A375 (cell line): ENCODE measurements around the gene IFNA17. TPM values are rescaled to one million over a fixed set of nuclear protein-coding genes. Genes with fewer than 3 reads are reported as not detected.

Experiments used
- total RNA-seq: library from RNA; depleted of rRNA; stranded (reverse); fragments of >200 nt; shearing (Covaris generic); gene quantifications from 2 replicates; pipeline ENCODE4 v1.2.3, GENCODE V29; 2014; rRNA removed

The IFNA17 gene
- not detected in 2 replicates for total RNA-seq

DNA sequence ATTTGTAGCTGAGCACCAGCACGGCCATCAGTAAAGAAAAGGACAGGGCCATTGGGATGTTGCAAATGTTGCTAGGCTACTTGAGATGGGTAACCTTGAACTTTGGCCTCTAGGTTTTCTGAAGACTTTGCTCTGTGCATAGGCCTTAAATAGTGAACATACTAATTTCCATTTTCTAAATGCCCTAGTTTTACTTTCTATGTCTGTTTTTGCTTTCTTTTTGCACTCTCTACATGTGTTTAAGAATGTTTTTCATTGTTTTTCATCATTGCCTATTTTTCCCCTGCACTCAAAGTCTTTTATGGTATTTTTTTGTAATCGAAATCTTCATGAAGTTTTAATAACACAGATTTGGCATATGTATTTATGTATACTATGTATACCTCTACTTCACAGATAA, at the start of gene IFNA17:
IFNA17 (minus strand) TSS at position 101 of the 400 bp plus-strand sequence; CDS start at position 52, 49 bp downstream.

DNA sequence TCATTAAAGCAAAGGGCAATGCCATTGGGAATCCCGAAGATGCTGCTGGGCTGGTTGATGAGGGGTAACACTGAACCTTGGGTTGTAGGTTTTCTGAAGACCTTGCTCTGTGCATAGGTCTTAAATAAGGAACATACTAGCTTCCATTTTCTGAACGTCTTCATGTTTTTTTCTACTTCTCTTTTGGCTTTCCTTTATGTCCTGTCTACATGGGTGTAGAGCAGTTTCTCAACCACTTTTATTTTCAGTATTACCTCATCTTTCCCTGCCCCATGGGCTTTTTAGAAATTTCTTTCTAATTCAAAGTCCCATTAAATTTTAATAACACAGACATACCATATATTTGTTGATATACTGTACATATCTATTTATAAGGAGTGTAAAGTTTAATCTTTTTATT, 11.9 kb upstream of the IFNA17 start, which contains the start of gene IFNA14:
IFNA14 (minus strand) TSS at position 95 of the 400 bp plus-strand sequence; CDS start at position 25, 70 bp downstream.

DNA sequence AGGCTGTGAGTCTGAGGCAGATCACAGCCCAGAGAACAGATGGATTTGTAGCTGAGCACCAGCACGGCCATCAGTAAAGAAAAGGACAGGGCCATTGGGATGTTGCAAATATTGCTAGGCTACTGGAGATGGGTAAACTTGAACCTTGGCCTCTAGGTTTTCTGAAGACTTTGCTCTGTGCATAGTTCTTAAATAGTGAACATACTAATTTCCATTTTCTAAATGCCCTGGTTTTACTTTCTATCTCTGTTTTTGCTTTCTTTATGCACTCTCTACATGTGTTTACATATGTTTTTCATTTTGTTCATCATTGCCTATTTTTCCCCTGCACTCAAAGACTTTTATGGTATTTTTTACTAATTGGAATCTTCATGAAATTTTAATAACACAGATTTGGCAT, 10.8 kb downstream of the IFNA17 start, which contains the start of gene IFNA16:
IFNA16 (minus strand) TSS at position 101 of the 400 bp plus-strand sequence; CDS start at position 95, 6 bp downstream.

DNA sequence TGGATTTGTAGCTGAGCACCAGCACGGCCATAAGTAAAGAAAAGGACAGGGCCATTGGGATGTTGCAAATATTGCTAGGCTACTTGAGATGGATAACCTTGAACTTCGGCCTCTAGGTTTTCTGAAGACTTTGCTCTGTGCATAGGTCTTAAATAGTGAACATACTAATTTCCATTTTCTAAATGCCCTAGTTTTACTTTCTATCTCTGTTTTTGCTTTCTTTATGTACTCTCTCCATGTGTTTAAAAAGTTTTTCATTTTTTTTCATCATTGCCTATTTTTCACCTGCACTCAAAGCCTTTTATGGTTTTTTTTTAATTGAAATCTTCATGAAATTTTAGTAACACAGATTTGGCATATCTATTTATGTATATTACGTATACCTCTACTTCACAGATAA, 21.0 kb downstream of the IFNA17 start, which contains the start of gene IFNA10:
IFNA10 (minus strand) TSS at position 101 of the 400 bp plus-strand sequence; CDS start at position 55, 46 bp downstream.

DNA sequence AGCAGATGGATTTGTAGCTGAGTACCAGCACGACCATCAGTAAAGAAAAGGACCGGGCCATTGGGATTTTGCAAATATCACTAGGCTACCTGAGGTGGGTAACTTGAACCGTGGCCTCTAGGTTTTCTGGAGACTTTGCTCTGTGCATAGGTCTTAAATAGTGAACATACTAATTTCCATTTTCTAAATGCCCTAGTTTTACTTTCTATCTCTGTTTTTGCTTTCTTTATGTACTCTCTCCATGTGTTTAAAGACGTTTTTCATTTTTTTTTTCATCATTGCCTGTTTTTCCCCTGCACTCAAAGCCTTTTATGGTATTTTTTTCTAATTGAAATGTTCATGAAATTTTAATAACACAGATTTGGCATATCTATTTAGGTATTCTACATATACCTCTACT, 25.9 kb downstream of the IFNA17 start, which contains the start of gene IFNA7:
IFNA7 (minus strand) TSS at position 101 of the 400 bp plus-strand sequence; CDS start at position 61, 40 bp downstream.

DNA sequence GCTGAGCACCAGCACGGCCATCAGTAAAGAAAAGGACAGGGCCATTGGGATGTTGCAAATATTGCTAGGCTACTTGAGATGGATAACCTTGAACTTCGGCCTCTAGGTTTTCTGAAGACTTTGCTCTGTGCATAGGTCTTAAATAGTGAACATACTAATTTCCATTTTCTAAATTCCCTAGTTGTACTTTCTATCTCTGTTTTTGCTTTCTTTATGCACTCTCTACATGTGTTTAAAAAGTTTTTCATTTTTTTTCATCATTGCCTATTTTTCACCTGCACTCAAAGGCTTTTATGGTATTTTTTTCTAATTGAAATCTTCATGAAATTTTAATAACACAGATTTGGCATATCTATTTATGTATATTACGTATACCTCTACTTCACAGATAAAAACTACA, 40.5 kb downstream of the IFNA17 start, which contains the start of gene IFNA4:
IFNA4 (minus strand) TSS at position 101 of the 400 bp plus-strand sequence; CDS start at position 45, 56 bp downstream.

Other genes starting within 250 kb of the IFNA17 start
- not detected in 2 replicates for gene HACD4, start 196.6 kb downstream of the IFNA17 start, total RNA-seq
- not detected in 2 replicates for gene IFNB1, start 150.3 kb downstream of the IFNA17 start, total RNA-seq
- gene IFNW1, start 86.4 kb downstream of the IFNA17 start, total RNA-seq, result not detected in 2 replicates
- not detected in 2 replicates for gene IFNA21, start 61.6 kb downstream of the IFNA17 start, total RNA-seq
- gene IFNA4, start 40.6 kb downstream of the IFNA17 start, total RNA-seq, result not detected in 2 replicates
- gene IFNA7, start 26.0 kb downstream of the IFNA17 start, total RNA-seq, result not detected in 2 replicates
- not detected in 2 replicates for gene IFNA10, start 21.1 kb downstream of the IFNA17 start, total RNA-seq
- not detected in 2 replicates for gene IFNA16, start 10.9 kb downstream of the IFNA17 start, total RNA-seq
- gene IFNA14, start 11.8 kb upstream of the IFNA17 start, total RNA-seq, result not detected in 2 replicates
- gene IFNA5, start 77.1 kb upstream of the IFNA17 start, total RNA-seq, result not detected in 2 replicates
- gene KLHL9, start 107.2 kb upstream of the IFNA17 start, total RNA-seq, result 18.4 and 20.8 TPM in 2 replicates
- gene IFNA6, start 122.7 kb upstream of the IFNA17 start, total RNA-seq, result not detected in 2 replicates
- gene IFNA13, start 139.8 kb upstream of the IFNA17 start, total RNA-seq, result not detected in 2 replicates
- gene IFNA2, start 157.2 kb upstream of the IFNA17 start, total RNA-seq, result not detected in 2 replicates
- not detected in 2 replicates for gene IFNA8, start 180.9 kb upstream of the IFNA17 start, total RNA-seq
- not detected in 2 replicates for gene IFNA1, start 212.2 kb upstream of the IFNA17 start, total RNA-seq